KMS-11 (cell line): ENCODE results near the gene SLC6A4.

ENCODE experiments used
- H2AFZ ChIP-seq: fragments of 200-600 bp; sonication (generic); 2 replicates; pipeline ENCODE4 v1.6.1; 2016; ENCODE audit warnings: antibody characterized with exemption, mixed run types, low read depth
- H3K27ac ChIP-seq: fragments of 200-600 bp; sonication (generic); 2 replicates; pipeline ENCODE4 v1.6.1; 2016; ENCODE audit warnings: mild to moderate bottlenecking, mixed run types
- H3K27me3 ChIP-seq: fragments of 200-600 bp; sonication (generic); 2 replicates; pipeline ENCODE4 v1.6.1; 2017; ENCODE audit warnings: mild to moderate bottlenecking, low read depth, mixed run types, moderate library complexity; ENCODE audit not compliant: insufficient read depth
- H3K36me3 ChIP-seq: fragments of 200-600 bp; sonication (generic); 2 replicates; pipeline ENCODE4 v1.6.1; 2017; ENCODE audit warnings: mild to moderate bottlenecking, mixed run types; ENCODE audit not compliant: insufficient read depth
- H3K4me1 ChIP-seq: fragments of 200-600 bp; sonication (generic); 2 replicates; pipeline ENCODE4 v1.6.1; 2016; ENCODE audit warnings: mild to moderate bottlenecking, low read depth, mixed run types; ENCODE audit not compliant: poor library complexity, severe bottlenecking
- H3K4me2 ChIP-seq: fragments of 200-600 bp; sonication (generic); 2 replicates; pipeline ENCODE4 v1.7.0; 2016; ENCODE audit warnings: mild to moderate bottlenecking, mixed run types
- H3K4me3 ChIP-seq: fragments of 200-600 bp; sonication (generic); IDR thresholded peaks from 2 replicates; pipeline ENCODE4 v1.6.1; 2017; ENCODE audit warnings: low read depth, low read length, mixed read lengths; ENCODE audit not compliant: insufficient read depth
- H3K79me2 ChIP-seq: fragments of 200-600 bp; sonication (generic); 2 replicates; pipeline ENCODE4 v1.6.1; 2016; ENCODE audit warnings: low read depth, mixed run types; ENCODE audit not compliant: insufficient read depth
- H3K9ac ChIP-seq: fragments of 200-600 bp; sonication (generic); 2 replicates; pipeline ENCODE4 v1.6.1; 2016; ENCODE audit warnings: mild to moderate bottlenecking, mixed run types
- H4K20me1 ChIP-seq: fragments of 200-600 bp; sonication (generic); 2 replicates; pipeline ENCODE4 v1.6.1; 2016; ENCODE audit warnings: mild to moderate bottlenecking, mixed run types; ENCODE audit not compliant: insufficient read depth
- TF ChIP-seq, protein P1 (sequence below): fragments of 200-600 bp; sonication (generic); conservative IDR thresholded peaks from 2 replicates; pipeline ENCODE4 v1.6.1; 2017; ENCODE audit warnings: low read depth, mild to moderate bottlenecking, antibody characterized with exemption, low read length, moderate library complexity, mixed read lengths

Gene SLC6A4

DNA sequence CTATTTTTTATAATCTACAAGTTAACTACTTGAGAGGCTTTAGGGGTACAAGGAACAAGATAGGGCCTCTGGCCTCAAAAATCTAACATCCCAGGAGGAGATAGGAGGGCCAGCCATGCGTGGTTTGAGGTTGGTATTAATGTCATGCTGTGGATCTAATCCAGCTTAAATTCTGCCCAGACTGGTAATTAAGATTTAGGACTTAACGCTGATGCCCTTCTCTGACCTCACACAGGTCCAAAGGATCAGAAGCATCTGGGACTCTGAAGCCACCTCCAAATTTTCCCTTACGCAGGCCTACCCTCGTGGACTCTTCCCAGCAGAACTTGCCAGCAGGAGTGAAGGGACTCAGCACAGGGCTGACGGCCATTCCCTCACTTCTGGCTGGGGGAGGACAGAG lies 15.1 kb downstream of the SLC6A4 start:
- H3K79me2 ChIP-seq: no peaks in the 10 kb centered on the region
- no peak overlapping the region for H3K4me3 ChIP-seq
- no peaks in the 10 kb centered on the region for H4K20me1 ChIP-seq
- no peaks in the 10 kb centered on the region for H3K4me1 ChIP-seq
- no peak overlapping the region for H3K9ac ChIP-seq
- no peak overlapping the region for H2AFZ ChIP-seq
- TF ChIP-seq, protein P1, sequence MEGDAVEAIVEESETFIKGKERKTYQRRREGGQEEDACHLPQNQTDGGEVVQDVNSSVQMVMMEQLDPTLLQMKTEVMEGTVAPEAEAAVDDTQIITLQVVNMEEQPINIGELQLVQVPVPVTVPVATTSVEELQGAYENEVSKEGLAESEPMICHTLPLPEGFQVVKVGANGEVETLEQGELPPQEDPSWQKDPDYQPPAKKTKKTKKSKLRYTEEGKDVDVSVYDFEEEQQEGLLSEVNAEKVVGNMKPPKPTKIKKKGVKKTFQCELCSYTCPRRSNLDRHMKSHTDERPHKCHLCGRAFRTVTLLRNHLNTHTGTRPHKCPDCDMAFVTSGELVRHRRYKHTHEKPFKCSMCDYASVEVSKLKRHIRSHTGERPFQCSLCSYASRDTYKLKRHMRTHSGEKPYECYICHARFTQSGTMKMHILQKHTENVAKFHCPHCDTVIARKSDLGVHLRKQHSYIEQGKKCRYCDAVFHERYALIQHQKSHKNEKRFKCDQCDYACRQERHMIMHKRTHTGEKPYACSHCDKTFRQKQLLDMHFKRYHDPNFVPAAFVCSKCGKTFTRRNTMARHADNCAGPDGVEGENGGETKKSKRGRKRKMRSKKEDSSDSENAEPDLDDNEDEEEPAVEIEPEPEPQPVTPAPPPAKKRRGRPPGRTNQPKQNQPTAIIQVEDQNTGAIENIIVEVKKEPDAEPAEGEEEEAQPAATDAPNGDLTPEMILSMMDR: no peak
- H3K27me3 ChIP-seq: no peaks in the 10 kb centered on the region
- H3K27ac ChIP-seq: no peak overlapping the region
- H3K4me2 ChIP-seq: no peak overlapping the region
- no peaks in the 10 kb centered on the region for H3K36me3 ChIP-seq

DNA sequence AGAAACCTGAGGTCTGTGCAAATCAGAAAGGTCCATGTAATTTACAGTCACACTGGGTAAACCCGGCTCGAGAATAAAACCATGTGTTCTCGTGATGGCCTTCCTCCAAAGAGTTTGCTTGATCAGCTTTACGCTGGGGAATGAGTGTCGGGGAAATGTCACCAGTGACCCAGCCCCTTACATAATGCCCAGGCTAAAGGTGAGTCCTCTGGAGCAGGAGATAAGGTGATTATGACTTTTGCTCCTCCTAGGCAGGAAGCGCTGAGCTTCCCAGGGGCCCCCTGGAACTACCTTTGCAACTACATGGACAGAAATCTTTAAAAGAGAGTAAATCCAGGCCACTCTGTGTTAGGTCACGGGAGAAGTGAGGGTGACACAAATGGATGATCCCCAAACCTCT lies 15.7 kb downstream of the SLC6A4 start:
- no peaks in the 10 kb centered on the region for H4K20me1 ChIP-seq
- no peak overlapping the region for H3K4me2 ChIP-seq
- no peaks in the 10 kb centered on the region for H3K4me1 ChIP-seq
- H3K27ac ChIP-seq: no peak overlapping the region
- no peaks in the 10 kb centered on the region for H3K79me2 ChIP-seq
- no peak overlapping the region for H3K9ac ChIP-seq
- no peaks in the 10 kb centered on the region for H3K27me3 ChIP-seq
- TF ChIP-seq, protein P1: no peak
- H2AFZ ChIP-seq: no peak overlapping the region
- no peaks in the 10 kb centered on the region for H3K36me3 ChIP-seq
- no peak overlapping the region for H3K4me3 ChIP-seq

DNA sequence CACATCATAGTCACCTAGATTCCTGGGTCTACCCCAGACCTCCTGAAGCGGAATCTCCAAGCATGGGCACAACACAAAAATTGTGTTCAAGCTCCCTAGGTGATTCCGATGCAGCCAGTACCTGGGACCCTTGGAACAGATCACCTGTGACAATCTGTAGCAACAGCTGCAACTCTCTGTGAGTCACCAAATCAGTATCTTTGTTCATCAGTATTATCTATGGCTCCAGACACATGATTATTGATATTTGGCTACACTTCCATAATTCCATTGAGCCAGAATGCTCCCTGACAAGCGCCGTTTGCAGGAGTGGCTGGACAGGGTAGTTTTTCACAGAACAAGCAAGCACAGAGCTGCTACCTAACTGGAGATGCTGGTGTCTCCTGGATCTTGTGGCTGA lies 16.2 kb downstream of the SLC6A4 start:
- no peaks in the 10 kb centered on the region for H3K4me1 ChIP-seq
- no peak overlapping the region for H2AFZ ChIP-seq
- no peaks in the 10 kb centered on the region for H3K27me3 ChIP-seq
- H3K9ac ChIP-seq: no peak overlapping the region
- H3K27ac ChIP-seq: no peak overlapping the region
- TF ChIP-seq, protein P1: no peak
- no peaks in the 10 kb centered on the region for H3K79me2 ChIP-seq
- H3K4me2 ChIP-seq: no peak overlapping the region
- H3K4me3 ChIP-seq: no peak overlapping the region
- no peaks in the 10 kb centered on the region for H4K20me1 ChIP-seq
- no peaks in the 10 kb centered on the region for H3K36me3 ChIP-seq

DNA sequence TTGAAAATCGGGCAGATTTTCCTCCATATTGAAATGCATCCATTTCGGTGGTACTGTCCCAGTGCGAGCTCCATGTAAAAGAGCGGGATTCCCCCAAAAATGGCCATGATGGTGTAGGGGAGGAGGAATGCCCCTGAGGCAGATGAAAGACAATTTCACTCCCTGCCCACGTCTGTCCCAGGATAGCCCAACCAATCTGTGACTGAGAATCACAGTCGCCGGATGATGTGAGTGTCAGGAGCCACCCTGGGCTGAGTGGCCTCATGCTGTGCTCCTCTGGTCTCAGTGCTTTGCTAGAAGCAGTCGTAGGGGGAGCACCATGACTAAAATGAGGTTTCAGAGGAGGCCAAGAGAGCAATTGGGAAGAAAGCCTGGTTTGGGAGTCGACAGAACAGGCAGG lies 16.7 kb downstream of the SLC6A4 start:
- Histone ChIP-seq H3K79me2 (no peaks in the 10 kb centered on the region), H3K4me3 (no peak overlapping the region), H3K4me1 (no peaks in the 10 kb centered on the region), H3K4me2 (no peak overlapping the region), H3K27me3 (no peaks in the 10 kb centered on the region), H3K9ac (no peak overlapping the region), H3K36me3 (no peaks in the 10 kb centered on the region), H2AFZ (no peak overlapping the region), H3K27ac (no peak overlapping the region), H4K20me1 (no peaks in the 10 kb centered on the region)
- TF ChIP-seq, protein P1: no peak
